ENCODE data around the gene KAT5.
"Not testable (repeated sequence)": the region's sequence is repeated elsewhere in the genome, so short reads cannot be mapped to it uniquely, and the experiment has no call there.

Gene KAT5

DNA sequence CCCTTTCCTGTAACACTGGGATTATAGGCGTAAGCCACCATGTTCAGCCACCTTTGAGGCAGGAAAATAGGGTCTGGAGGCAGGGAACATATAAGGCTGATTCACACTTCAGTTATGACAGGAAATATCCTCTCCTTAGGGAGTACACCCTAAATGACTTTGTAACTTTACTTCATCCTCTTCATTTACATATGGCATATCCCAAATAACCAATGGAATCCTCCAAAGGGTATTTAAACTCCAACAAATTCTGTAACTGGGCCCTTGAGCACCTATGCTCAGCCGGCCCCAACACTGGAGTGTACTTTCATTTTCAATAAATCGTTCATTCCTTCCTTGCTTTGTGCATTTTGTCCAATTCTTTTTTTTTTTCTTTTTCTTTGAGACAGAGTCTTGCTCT is 1.6 kb upstream of the KAT5 start:
- DNase-seq: no peak

- DNase-seq: no peak
Observed at GRCh38 chr11:65712633-65713076, 603 bp downstream of the KAT5 start.

- no peak for DNase-seq
Observed at GRCh38 chr11:65713212-65713969, 1.3 kb downstream of the KAT5 start.

DNA sequence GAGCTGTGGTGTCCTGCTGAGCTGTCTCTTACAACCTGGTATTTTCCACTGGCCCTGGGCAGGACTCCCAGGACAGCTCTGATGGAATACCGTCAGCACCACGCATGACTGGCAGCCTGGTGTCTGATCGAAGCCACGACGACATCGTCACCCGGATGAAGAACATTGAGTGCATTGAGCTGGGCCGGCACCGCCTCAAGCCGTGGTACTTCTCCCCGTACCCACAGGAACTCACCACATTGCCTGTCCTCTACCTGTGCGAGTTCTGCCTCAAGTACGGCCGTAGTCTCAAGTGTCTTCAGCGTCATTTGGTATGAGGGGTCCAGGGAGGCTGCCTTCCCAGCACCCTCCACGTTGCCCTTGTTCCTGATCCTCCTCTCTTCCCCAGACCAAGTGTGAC is 2.4 kb downstream of the KAT5 start:
- DNase-seq: no peak

GRCh38 chr11:65716302-65716701 is 4.2 kb downstream of the KAT5 start:
- no peak for DNase-seq

DNA sequence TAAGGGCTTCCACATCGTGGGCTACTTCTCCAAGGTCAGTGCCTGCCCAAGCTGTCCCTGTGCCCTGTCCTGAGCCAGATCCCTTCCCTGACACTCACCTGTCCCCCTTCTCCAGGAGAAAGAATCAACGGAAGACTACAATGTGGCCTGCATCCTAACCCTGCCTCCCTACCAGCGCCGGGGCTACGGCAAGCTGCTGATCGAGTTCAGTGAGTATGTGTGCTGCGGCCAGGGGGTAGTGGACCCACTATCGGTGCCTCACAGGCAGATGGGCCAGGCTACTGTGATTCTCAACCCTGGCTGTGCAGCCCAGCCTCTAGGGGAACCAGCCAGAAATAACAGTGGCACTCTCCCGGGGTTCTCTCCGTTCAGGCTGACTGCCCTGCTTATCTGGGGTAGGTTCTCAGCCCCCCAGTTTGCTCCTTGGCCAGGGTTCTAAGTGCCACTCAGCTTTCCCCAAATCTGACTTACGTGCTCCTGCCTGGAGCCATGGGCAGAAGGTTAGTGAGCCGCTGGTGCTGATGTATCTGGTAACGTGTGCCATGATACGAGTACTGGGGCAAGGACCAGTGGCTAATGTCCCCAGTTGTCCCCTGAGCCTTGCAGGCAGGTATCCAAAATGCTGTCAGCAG is 4.8 kb downstream of the KAT5 start:
- DNase-seq: no peak

DNA sequence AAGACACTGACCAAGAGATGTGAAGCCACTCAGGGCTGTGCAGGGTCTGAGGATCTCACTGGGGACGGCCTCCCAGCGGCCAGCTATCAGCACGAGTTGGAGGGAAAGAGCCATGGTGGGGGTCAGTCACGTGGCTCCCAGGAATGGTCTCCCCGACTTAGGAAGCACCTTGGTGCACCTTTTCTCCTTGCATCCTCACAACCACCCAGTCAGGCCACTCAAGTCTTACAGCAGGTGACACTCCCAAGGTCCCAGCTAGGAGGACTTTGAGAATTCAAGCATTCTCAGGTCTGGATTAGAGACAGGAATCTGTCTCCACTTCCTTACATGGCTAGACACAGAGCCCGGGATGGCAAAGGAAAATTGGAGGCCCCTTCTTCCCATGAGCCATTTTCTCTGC is 5.9 kb downstream of the KAT5 start:
- DNase-seq: no peak

DNA sequence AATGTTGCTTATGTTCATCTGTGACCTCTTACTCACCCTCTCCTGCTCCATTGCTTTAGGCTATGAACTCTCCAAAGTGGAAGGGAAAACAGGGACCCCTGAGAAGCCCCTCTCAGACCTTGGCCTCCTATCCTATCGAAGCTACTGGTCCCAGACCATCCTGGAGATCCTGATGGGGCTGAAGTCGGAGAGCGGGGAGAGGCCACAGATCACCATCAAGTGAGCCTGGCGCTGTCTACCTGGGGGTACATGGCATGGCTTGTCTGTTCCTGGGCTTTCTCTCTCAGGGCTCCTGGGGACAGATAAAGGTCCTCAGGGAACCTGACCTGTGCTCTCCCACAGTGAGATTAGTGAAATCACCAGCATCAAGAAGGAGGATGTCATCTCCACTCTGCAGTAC is 6.5 kb downstream of the KAT5 start:
- DNase-seq: no peak

DNA sequence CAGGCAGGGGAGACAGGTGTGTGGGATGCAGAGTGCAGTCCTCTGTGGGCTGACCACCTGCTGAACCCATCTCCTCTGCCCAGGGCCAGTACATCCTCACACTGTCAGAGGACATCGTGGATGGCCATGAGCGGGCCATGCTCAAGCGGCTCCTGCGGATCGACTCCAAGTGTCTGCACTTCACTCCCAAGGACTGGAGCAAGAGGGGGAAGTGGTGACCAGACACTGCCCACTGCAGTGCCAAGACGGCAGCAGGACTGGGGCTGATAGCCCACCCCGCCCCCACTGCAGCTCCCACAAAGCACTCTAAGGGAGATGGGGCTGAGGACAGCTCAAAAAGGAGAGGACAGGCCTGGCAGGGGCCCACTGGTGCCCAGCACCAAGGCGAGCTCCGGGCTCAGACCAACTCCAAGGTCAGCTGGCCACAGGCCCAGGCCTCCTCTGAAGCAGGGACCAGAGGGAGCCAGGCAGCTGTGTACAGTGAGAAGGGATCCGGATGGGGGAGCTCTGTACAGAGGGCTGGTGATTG is 7.0 kb downstream of the KAT5 start:
- DNase-seq: no peak

DNA sequence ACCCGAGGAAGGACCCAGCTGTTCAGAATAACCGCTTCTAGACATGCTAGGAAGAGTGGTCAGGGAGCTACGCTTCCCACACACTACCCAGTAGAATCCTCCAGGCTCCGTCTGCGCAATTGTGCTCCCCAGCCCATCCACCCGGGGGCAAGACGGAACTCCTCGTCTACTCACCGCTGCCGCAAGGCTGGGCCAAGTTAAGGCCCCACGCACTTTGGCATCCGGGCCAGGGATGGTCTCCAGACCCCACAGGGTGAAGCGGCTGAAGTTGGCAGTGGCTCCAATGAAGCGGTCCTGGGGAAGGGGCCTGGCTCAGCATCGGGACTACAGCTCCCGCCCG is 7.8 kb downstream of the KAT5 start:
- DNase-seq: peak in 1 of 4 experiments; percentile 21

DNA sequence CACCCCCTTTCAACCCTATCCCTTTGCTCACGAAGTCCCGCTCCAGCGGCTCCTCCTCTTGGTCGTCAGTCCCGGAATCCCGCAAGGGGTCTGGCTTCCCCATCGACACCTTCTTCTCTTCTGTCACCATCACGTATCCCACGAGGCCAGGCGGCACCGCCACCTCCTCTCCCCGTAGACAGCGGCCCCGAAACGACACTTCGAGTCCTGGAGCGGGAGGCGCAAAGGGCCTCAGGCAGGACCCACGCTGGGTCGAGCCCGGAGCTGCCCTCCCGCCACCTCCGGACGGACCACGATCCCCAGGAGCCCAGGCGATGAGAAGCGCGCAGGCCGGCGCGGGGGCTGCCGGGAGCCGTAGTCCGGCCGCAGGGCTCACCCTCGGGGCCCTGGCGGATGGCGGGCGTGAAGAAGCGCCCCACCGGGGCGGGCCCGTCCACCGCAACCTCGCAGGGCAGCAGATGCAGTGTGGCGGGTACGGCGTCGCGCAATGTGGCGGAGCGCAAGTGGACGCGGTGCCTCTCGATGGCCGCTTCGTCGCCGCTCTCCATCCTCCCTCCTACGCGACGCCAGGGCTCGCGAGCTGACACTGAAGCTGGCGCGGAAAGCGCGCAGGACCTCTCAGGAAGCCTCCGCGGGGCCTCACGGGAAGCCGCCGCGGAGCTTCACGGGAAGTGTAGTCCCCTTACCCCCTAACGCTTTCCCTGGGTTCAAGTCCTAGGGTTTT is 8.3 kb downstream of the KAT5 start, which contains the start of gene RNASEH2C:
TSS of gene RNASEH2C (minus strand) at position 588 of the 724 bp plus-strand sequence. CDS start at position 548, 40 bp downstream.
- peak; percentile 53 to 68 (median 62) for DNase-seq

DNA sequence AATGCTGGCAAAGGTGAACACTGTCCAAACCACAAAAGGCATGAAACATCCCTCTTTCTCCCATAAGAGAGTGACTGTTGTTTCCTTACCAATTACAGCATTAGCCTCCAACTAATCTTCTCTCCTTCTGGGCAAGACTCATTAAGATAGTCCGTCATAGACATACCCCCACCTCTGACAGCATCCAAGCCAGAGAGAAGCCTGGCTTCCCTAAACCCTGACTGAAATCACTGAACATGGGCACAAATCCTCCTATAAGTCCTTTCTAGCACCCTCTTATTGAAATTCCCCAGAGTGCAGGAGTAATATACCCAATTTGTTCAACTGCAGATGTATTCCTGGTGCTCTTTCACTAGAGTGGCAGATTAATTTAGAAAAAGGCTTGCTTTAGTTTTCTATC is 10.2 kb downstream of the KAT5 start:
- no peak for DNase-seq

GRCh38 chr11:65726660-65727059 is 14.6 kb downstream of the KAT5 start:
- DNase-seq: no peak

- no peak for DNase-seq
Observed at GRCh38 chr11:65727865-65728264, 15.8 kb downstream of the KAT5 start.

GRCh38 chr11:65730461-65730860 is 18.4 kb downstream of the KAT5 start:
- no peak for DNase-seq

DNA sequence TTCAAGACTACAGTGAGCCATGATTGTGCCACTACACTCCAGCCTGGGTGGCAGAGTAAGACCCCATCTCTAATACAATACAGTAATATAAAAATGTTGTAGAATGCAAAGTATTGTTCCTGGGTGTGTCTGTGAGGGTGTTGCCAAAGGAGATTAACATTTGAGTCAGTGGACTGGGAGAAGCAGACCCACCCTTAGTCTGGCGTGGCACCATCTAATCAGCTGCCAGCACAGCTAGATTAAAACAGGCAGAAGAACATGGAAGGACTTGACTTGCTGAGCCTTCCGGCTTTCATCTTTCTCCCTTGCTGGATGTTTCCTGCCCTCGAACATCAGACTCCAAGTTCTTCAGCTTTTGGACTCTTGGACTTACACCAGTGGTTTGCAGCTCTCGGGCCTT is 23.1 kb downstream of the KAT5 start:
- not testable (repeated sequence) for DNase-seq

DNA sequence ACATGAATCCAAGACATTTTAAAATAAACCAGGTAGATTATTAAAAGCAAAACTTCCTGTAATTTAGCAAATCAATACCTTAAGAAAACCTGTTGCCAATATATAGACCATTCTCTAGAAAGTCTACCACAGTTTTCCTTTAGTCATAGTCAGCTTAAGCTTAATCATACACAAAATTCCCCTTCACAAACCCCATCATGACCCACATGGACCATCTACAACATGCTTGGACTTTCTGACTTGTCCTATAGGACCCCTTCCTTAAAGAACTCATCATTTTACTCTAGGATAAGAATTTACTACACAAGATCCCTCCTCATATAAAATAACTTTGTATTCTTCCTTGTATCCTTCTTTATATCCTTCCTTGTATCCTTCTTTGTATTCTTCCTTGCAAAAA is 24.8 kb downstream of the KAT5 start:
- DNase-seq: no peak

DNA sequence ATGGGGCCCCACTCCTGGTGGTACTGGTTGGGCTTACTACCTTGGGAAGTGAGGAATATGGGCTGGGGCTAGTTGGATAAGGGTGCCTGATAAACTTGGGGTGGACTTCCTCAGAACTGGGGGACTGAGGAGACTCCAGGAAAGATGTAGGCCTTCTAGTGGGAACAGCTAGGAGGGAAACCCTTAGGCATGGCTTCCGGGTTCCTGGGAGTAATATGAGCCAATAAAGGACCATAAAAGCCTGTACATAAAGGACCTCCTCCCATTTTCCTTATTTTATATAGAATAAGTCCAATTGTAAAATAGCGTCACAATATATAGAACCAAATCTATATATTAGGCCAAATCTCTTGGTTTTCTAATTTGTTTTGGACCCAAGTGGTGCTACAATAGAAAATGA is 27.0 kb downstream of the KAT5 start:
- no peak for DNase-seq

DNA sequence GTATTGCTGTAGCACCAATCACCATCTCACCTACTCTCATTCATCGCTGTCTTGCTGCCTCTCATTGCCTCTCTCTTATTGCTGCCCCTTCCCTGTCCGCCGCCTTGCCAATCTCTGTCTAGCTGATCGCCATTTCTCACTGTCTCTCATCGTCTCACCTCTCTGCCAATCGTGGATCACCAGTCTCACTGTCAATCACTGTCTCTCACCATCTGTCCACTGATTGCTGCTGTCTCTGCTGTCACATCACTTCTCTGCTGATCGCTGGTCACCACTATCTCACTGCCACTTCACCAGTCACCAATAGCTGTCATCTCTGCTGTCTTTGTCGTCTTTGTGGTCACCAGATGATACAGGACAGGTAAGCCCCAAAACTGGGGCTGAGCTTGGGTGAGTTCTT is 29.1 kb downstream of the KAT5 start:
- DNase-seq: no peak

GRCh38 chr11:65742353-65742752 is 30.3 kb downstream of the KAT5 start:
- no peak for DNase-seq

- DNase-seq: no peak
Observed at GRCh38 chr11:65743681-65744025, 31.6 kb downstream of the KAT5 start.

DNA sequence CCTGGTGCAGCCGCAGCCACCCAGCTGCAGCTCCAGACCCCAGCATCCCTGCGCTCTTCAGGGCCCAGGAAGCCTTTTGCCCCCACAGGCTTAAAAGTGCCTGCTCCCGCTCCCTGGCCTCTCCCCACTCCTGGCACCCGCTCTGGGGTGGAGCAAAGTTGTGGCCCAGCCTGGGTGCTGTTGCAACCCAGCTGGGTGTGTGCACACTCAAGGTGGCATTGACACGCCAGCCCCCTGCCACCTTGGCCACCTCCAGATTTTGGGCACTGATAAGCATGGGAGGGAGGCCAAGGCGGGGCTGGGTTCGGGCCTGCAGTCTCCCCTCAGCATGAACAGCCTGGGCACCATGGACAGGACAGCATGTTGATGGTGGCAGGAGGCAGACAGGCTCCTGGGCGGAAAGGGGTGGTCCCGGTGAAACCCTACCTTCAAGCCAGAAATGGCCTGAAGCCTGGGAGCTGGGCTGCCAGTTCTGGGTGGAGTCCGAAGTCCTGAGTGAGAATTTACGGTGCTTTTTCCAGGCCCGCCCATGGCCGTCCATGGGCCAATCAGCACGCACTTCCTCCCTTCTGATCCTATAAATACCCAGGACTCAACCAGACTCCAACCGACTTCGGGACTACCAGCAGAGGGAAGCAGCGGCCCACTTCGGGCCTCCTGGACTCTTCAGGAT is 32.1 kb downstream of the KAT5 start:
- no peak for DNase-seq

GRCh38 chr11:65744699-65745042 is 32.6 kb downstream of the KAT5 start:
- DNase-seq: no peak

Data from activated naive CD4-positive, alpha-beta T cell (primary cell).